NK-92 treated with Interleukin-12 subunit alpha and Interleukin-12 subunit beta, amount 100 ng/mL, for 24 hours (cell line): ENCODE data around the gene MERTK.

Experiments used
- DNase-seq: peaks from one replicate; lab custom pipeline; 2025; lab: John Stamatoyannopoulos, UW

The MERTK gene

DNA sequence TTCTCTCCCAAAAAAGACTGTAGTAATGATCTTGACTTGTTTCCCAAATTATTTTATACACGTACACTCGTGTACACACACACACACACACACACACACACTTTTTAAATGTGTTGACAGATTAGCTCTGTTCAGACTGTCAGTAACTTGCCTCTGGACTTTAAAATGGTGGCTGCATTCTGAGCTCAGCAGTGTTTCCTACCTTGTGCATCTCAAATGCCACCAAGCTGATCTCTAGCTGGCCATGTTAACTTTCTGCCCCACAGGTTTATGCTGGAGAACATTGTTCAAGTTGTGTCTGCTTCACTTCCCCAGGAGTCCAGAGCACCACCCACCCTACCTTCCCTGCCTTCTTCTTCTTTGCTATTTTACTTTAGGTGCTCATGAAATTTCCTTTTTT is 83.3 kb downstream of the MERTK start:
- DNase-seq = no peak

DNA sequence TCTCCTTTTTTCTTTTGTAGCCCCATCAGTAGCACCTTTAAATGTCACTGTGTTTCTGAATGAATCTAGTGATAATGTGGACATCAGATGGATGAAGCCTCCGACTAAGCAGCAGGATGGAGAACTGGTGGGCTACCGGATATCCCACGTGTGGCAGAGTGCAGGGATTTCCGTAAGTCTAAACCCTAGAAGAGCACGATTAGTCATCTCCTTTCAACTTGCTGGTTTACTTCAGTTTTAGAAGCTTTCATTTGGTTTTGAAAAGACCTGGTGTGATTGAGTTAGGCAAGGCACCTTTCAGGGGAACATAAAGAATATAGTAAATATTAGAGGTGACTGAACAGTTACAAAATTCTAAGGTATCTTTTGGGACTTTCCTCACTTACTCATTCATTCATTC is 84.4 kb downstream of the MERTK start:
- no peak for DNase-seq

DNA sequence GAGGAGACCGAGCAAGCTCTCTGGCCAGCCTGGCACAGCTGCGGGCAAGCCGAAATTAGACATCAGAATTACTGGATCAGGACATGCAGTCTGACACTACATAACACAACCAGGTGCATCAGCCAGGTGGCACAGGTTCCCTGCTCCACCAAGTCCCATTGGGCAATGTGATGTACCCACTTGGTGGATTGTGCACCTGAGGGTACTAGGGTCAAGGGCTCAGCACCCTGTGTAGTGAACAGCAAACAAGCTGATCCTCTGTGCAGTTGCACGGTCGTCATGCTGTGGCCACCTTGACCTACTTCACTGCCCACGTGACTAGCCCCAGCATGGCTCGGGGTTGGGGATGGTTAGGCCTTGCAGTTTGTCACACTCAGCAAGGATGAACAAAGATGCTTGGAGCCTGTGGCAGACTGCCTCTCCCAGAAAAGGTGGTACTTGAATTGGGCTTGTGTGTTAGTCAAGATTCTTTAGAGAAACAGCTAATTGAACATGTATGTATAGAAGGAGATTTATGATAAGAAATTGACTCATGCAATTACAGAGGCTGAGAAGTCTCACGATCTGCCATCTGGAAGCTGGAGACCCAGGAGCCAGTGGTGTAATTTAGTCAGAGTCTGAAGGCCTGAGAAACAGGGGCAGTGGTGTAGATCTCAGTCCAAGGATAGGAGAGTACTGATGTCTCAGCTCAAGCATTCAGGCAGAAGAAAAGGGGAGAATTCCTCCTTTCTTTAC is 85.2 kb downstream of the MERTK start:
- DNase-seq = no peak

DNA sequence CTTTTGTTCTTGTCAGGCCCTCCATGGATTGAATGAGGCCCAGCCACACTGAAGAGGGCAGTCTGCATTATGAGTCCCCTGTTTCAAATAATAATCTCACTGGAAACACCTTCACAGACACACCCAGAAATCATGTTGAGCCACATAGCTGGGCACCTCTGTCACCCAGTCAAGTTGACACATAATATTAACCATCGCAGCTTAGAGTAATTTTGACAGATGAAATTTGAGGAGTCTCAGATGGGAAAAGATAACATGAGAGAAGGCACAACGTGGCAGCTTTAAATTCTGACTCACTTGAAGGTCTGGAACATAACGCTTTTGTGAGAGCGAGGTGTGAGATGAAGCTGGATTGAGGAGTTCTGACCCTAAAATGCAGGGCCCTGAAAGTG is 85.8 kb downstream of the MERTK start:
- no peak for DNase-seq

DNA sequence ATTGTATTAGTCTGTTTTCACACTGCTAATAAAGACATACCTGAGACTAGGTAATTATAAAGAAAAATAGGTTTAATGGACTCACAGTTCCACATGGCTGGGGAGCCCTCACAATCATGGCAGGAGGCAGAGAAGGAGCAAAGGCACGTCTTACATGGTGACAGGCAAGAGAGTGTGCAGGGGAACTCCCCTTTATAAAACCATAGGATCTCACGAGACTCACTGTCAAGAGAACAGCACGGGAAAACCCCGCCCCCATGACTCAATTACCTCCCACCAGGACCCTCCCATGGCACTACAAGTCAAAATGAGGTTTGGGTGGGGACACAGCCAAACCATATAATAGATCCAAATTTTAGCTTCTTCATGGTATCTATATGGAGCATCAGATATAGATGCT is 87.1 kb downstream of the MERTK start:
- DNase-seq = no peak

DNA sequence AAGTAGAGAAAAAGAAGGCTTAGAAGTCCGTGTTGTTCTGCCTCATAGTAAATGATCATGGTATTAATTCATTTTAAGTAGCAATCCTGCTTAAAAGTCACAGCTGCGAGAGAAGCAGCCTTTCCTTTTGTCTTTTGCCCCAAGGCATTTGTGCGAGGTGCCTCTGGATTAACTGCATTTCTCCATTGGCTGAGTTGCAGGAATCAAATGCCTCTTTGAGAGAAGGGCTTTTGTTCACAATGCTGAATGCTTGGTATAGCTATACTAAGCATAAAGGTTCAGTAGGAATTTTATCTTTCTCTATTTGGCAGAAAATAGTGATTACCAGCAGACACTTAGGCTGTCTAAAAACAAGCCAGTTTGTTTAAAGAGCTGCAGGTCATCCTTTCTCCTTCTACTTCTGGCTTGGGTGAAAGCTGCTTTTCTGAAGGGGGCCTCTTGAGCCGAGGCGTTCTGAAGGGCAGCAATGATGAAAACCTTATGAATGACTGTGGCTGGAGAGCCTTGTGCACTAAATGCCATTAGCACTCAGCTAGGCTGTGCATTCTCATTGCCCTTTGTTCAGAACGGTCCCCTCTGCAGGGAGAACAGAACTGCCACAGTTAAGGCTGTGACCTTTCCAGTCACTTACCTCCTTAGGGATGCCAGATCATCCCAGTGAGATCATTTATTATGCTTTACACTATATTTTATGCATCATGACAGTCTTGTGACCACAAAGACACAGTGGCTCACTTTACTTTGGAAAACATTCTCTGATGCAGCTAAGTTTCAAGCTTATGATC is 87.9 kb downstream of the MERTK start:
- no peak for DNase-seq

DNA sequence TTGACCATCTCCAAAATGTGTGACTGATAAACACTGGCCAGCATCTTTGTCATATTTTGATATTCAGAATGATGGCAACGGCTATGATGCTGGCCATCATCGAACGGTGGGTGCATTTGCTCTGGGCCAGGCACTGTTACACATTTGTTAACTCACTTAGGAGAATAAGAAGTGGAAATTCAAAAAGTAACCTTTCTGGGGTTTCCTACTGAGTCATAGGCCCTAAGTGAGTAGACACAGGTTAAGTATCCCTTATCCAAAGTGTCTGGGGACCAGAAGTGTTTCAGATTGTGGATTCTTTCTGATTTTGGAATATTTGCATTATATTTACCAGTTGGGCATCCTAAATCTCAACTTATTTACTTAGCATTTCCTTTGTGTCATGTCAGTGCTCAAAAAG is 92.0 kb downstream of the MERTK start:
- DNase-seq = no peak

DNA sequence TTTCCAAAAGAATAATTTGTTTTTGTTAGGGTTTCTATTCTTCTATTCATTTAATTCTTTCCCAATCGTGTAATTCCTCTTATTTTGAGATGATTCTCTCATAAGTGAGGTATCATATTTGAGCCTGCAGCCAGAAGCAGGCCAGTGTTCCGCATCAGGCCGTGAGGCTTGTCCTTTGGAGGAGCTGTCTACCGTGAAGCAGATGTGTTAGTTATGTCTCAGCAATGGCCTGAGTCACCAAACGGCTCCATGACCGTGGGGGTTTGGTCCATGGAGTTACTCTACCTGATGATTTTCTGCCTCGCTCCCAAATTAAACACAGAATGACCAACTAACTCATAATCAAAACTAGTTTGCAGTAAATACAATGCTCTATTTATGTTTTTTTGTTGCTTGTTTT is 92.4 kb downstream of the MERTK start:
- no peak for DNase-seq

DNA sequence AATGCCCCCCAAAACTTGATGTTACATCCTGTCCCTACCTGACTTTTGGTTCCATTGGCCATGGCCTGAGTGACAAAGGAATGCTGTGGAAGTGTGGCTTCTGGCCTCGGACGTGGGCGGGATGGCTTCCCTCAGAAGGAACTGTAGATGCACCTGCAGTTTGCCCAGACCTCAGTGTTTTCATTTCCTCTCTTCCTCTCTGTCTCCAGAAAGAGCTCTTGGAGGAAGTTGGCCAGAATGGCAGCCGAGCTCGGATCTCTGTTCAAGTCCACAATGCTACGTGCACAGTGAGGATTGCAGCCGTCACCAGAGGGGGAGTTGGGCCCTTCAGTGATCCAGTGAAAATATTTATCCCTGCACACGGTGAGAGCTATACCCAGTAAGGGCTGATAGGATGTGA is 95.6 kb downstream of the MERTK start:
- no peak for DNase-seq

DNA sequence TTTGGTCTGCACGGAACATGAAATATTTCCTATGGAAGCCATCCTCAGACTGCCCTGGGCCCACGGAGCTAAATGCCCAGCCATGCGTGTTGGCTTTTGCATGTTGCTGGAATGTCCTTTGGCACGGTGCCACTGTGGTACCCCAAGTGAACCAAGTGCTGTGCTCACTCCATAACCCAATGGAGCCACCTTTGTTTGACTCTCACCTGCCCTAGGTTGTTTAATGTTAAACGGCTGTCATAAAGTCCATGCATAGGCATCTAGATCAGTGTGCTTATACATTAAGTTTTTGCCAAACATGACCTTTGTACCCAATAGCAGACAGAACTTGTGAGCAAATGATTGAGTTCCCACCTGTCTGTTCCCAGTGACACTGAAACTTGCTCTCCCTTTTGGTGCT is 96.7 kb downstream of the MERTK start:
- DNase-seq = no peak

DNA sequence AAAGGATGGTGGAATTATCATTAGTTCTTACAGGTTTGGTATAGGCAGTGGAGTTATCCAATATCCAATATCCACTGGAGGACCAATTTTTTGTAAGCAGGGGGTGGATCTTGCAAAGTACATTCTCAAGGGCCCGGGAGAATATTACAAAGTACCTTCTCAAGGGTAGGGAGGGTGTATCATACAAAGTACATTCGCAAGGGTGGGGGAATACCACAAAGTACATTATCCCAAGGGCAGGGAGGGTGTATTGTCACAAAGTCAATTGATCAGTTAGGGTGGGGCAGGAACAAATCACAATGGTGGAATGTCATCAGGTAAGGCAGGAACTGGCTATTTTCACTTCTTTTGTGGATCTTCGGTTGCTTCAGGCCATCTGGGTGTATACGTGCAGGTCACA is 101.4 kb downstream of the MERTK start:
- DNase-seq = no peak

DNA sequence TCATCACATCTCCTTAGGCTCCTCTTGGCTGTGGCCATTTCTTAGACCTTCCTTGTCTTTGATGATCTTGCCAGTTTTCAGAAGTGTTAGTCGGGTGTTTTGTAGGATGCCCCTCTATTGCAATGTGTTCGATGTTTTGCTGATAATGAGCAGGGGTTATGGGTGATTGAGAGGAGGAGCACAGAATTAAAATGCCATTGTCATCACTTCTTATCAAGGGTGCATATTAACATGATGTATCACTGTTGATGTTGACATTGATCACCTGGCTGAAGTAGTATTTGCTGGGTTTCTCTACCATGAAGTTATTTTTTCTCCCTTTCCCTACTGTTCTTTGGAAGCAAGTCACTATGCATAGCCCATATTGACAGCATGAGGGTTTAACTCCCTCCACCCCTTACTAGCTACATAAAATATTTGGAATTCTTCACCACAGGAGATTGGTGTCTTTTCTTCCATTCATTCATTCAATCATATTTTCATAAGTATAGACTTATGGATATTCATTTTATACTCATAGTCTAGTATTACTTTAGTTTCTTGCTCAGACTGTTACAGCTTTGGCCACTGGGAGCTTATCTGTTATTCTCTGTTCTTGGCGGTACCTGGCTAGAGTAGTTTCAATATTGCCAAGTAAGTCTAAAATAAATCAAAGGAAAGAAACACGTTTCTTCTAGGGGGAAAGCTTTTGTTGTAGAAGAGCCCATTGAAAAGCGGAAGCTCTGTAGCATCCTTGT is 102.2 kb downstream of the MERTK start:
- no peak for DNase-seq

DNA sequence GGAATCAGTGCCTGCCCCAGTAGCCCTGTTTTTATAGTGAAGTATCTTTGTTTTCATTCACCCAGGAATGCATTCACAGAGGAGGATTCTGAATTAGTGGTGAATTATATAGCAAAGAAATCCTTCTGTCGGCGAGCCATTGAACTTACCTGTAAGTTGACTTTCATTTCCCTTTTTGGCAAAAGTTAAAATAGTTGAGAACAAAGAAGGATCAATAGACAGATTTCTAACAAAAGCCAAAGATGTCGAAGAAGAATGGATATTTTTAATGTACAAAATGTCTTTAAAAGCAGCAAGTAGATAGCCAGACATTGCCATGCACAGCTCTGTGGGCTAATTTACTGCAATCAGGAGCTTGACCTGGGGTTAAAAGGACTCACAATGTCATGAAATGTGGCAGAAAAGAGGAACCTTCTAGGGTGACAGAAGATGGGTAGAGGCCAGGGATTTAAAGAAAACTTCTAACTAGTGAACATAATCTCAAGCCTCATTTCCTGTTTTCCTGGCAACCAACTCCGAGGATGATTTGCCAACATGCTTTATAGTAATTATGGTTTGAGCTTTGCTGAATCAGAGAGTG is 102.8 kb downstream of the MERTK start:
- DNase-seq = no peak

DNA sequence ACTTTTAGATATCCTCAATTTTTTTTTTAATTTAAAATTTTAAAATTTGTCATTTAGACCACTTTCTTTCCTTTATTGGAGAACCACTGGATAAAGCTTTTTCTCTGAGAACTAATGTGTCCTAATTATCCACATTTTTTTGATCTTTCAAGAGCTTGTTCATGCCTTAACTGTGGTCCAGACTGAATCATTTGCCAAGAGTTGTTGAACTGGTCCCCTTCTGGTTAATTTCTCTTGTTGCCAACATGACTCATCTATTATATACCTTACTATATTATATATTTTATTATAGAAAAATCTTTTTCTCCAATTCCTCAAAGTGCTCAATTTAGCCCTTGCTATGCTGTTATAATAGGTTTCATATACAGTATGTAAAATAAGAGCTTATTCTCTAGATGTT is 103.5 kb downstream of the MERTK start:
- no peak for DNase-seq

DNA sequence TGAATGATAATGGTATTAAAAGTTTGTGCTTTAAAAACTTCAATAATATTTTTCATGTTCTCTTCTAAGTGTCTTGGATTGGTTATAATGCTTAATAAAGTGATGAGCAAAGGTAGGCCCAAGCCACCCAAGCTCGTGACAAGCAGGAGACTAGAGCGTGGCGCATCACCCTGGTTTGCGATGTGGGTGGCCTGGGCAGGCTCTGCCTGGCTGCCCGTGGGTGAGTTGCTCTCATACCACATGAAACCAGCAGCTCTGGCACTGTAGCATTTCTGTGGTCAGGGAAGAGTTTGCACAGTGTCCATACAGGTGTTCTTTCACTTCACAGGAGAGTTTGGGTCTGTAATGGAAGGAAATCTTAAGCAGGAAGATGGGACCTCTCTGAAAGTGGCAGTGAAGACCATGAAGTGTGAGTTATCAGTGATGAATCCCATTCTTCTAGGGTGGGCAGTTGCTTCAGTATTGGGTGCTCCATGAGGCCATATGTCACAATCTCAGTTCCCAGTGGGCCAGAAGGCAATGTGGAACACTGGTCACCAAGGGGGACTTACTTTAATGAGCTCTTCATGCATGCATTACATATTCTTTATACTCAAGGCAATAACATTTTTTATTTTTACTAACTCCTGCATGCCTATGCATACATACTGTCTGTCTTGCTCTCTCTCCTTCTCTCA is 105.3 kb downstream of the MERTK start:
- no peak for DNase-seq

DNA sequence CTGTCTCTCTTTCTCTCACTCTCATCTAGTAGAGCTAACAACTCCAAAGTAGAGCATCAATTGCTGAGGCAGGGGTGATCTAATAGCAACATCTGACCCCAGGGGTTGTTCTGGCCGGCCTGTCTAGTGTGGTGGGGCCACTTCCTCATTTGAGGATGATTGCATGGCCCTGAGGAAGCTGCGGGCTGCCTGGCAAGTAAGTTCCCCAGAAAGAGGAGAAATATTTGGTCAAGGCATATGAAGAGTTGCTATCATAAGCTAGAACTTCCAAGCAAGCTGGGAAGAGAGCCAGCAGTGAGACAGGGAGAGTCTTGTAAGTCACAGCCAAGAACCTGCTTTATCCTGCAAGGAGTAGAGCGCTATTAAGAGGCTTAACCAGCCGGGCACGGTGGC is 105.8 kb downstream of the MERTK start:
- DNase-seq = no peak

DNA sequence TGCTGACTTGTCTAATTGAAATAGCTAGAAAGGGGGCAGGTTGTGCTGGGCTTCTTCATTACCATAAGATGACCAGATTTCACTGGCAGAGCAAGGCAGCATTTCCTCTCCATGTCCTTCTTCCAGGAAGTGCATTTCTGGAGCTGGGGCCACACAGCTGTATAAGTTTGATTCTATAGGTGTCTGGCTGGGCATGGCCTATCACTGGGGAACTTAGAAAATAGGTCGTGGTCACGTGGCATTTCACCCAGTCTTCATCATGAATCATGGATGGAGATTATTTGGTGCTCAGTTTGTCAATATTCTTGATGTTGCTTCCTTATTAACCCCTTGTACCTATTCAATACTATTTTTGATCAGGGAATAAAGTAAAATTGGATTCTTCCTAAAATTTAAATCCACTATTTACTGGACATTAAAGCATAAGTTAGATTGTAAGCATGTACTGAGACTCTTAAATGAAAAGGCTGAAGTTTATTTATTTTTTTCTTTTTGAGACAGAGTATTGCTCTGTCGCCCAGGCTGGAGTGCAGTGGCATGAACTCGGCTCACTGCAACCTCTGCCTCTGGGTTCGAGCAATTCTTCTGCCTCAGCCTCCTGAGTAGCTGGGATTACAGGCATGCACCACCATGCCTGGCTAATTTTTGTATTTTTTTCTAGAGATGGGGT is 107.1 kb downstream of the MERTK start:
- DNase-seq = no peak

DNA sequence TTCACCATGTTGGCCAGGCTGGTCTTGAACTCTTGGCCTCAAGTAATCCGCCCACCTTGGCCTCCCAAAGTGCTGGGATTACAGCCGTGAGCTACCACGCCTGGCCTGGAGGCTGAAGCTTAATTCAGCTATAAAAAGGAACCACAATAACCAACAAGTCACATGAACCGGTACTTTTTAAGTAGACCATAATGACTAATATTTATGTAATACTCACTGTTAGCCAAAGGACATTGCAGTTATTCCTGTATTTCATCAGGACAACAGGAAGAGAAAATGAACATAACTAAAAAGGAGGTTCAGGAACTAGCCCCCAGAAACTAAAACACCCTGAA is 107.6 kb downstream of the MERTK start:
- DNase-seq = no peak

DNA sequence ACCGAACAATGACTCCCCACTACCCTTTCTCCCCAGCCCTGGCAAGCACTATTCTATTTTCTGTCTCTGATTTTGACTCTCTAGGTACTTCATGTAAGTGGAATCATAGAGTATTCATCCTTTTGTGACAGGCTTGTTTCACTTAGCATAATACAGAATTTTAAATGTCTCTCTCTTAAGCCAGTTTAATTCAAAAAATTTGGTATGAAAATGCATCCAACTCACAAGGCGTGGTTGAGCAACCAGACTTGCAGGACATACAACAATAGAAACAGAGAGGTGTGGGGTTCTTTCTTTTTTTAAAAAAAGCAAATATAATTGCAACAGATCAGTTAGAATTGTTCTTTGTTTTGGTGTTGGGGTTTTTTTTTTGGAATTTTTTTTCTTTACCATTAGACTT is 109.1 kb downstream of the MERTK start:
- no peak for DNase-seq

DNA sequence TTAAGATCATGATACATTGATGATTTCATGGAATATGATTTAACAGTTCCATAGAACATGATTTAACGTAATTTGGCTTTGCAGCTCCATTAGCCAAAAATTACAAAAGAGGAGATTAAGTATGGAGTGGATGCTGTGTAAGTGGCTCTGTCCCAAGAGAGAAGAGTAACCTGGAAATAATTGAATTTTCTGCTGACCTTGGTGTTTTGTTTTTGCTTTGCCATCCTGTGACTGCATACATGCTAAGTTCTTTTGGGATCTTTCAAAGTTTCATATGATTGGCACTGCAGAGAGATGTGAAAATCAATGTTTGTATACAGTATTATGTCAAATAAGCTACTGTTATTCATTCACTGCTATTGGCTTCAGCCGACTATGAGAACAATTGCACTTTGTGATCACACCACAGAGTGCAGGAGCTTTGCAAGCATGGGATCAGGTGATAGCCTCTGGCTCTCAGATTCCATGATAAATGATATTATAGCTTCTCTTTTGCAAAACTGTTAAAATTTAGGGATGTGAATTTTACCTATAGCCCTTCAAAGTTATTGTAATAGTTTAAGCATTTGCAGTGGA is 110.6 kb downstream of the MERTK start:
- DNase-seq = no peak

DNA sequence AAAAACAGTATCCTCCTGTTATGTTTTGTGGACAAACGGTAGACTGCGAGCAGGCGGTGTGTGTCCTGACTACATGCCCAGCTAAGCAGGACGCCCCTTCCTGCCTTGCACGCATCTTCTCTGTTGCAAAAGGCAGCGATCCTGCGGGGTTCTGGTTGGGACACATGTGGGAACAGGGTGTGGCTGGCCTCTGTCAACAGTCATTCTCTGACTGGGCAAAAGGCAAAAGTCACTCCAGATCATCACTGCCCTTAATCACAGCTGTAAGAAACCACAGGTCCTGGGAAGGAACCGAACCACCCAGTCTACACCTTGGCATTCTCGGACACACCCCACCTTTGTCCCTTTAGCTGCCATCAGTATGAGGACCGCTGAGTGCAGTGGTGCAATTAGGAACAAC is 112.3 kb downstream of the MERTK start:
- no peak for DNase-seq
